ENCODE results near the gene OR2B2.
"Not testable (repeated sequence)": the region's sequence is repeated elsewhere in the genome, so short reads cannot be mapped to it uniquely, and the experiment has no call there.

Gene OR2B2

DNA sequence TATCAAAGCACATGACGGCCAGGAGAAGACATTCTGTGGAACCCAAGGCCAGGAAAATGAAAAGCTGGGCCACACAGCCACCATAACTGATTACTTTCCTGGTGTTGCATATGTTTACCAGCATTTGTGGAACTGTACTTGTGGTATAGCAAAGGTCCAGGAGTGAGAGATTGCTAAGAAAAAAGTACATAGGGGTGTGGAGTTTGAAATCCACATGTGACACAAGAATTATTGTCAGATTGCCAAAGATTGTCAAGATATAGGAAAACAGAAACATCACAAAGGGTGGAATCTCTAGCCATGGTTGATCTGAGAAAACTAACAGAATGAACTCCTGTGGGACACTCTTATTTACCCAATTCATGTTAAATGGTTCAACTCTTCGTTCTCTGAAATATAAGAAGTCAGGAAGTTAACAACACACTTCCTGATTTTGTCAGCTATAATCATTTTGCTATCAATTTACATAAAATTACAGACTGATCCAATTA lies at the start of gene OR2B2:
TSS of gene OR2B2 (minus strand) at position 441 of the 491 bp plus-strand sequence. CDS start at position 364, 77 bp downstream.
- no peak for DNase-seq

DNA sequence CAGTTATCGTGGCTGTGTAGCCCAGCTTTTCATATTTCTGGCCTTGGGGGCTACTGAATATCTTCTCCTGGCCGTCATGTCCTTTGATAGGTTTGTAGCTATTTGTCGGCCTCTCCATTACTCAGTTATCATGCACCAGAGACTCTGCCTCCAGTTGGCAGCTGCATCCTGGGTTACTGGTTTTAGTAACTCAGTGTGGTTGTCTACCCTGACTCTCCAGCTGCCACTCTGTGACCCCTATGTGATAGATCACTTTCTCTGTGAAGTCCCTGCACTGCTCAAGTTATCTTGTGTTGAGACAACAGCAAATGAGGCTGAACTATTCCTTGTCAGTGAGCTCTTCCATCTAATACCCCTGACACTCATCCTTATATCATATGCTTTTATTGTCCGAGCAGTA lies 45.3 kb upstream of the OR2B2 start:
- no peak for DNase-seq

DNA sequence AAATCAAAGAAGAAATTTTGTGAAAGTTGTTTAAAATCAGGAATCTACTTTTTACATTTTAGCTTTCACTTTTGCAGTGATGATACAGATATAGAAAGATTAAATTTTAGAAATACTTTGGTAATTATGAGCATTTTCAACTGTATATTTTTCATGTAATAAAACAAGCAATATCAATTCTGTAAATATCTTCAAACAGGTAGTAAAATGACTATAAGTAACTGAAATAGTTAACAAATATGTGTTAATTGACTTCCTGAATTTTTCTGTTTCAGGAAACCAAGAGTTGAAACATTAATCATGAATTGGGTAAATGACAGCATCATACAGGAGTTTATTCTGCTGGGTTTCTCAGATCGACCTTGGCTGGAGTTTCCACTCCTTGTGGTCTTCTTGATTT lies 44.7 kb upstream of the OR2B2 start, which contains the start of gene OR2B6:
TSS of gene OR2B6 (plus strand) at position 301 of the 400 bp plus-strand sequence. CDS start at position 301, 0 bp downstream.
- DNase-seq = no peak

DNA sequence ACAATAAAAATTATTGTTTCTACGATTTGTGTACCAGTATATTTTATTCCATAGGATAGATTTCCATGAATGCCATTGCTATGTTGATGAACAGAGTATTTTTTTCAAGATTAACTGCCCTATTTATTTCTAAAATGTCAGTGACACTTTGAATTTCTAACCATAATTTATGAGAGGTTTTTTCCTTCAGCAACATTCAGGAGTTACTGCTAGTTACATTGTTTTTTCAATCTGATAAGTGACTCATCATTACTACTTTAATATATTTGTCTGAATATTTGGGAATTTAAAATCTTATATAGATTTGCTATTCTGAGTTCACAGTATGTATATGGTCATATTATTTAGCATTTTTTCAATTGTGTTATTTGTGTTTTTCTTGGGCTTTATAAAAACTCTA lies 38.8 kb upstream of the OR2B2 start:
- DNase-seq = no peak

DNA sequence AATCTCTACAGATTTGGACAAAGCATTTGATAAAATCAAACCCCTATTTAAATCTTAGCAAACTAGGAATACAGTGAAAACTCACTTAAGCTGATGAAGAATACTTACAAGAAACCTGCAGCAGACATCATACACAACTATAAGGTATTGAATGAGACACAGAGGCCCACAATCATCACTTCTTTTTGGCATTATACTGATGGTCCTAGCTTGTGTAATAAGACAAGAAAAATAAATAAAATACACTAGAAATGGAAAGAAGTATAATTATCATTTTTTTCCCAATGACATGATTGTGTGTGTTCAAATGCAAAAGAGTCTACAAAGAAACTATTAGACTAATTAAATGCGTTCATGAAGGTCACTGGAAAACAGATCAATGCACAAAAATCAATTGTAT lies 36.0 kb upstream of the OR2B2 start:
- no peak for DNase-seq

DNA sequence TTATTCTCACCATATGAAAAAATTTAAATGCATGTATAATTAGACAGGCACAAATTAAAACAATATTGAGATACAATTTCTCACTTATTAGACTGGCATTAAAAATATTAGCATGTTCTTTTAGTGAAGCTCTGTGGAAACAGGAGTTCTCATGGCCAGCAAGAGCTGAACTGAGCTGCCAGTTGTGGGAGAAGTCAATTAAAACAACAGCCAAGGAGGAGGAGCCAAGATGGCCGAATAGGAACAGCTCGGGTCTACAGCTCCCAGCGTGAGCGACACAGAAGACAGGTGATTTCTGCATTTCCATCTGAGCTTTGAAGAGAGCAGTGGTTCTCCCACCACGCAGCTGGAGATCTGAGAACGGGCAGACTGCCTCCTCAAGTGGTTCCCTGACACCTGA lies 30.9 kb upstream of the OR2B2 start:
- not testable (repeated sequence) for DNase-seq

DNA sequence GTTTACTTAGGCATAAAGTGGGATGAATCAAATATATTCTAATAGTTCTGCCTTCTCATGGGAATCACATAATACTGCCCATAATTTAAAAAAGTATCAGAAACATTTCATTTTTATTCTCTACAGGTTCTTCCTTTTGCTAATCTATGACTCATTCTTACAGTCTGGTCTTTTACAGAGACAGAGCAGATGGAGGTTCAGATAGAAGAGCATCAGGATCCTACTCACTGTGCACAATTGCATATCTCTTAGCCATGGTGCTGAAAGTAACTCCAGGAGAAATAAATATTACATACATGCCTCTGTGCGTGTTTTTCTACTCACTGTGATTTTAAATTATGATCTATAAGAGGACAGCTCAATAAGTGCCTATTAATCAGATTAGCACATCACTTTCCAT lies 28.6 kb upstream of the OR2B2 start:
- DNase-seq = no peak

DNA sequence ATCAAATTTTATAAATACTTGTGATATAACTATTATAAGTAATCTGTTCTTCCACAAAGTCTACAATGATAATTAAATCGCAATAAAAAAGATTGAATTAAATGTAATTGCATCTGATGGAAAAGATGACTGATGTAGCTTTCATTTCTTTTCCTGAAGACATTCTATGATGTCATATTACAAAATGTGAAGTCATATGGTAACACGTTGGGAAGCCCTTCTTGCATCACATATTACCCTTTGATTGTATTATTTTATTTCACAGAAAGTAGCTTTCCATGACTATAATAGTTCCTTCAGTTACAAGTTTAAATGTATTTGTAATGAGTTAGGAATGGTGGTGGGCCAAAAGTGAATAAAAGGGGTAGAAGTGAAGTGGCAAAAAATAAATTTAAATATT lies 19.0 kb upstream of the OR2B2 start:
- DNase-seq = no peak

DNA sequence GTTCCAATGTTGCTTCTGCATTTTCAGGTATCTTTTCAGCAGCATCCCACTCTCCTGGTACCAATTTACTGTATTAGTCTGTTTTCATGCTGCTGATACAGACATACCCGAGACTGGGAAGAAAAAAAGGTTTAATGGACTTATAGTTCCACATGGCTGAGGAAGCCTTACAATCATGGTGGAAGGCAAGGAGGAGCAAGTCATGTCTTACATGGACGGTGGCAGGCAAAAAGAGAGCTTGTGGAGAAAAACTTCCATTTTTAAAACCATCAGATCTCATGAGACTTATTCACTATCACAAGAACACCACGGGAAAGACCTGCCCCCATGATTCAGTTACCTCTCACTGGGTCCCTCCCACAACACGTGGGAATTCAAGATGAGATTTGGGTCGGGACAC lies 17.7 kb upstream of the OR2B2 start:
- not testable (repeated sequence) for DNase-seq

DNA sequence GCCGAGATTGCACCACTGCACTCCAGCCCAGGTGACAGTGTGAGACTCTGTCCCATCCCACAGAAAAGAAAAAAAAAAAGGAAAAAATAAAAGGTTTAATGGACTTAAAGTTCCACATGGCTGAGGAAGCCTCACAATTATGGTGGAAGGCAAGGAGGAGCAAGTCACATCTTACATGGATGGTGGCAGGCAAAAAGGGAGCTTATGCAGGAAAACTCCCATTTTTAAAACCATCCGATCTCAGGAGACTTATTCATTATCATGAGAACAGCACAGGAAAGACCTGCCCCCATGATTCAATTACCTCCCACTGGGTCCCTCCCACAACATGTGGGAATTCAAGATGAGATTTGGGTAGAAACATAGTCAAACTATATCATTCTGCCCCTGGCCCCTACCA lies 15.8 kb upstream of the OR2B2 start:
- not testable (repeated sequence) for DNase-seq

DNA sequence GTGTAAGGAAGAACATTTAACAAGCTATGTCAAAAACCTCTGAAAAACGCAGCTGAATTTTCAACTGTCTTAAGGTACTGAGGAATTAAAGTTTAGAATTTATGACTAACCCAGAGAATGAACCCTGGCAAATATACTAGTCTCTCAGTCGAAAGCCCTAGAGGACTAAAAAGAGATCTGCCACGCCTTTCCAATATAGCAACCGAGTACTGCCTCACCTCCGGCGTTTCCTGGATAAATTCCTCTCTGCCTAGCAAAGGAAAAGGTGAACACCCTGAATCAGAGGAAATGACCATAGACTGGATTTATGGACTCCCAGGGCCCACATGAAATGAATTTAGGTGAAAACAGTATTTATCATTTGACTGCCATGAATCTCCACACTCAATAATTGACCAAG lies 12.0 kb upstream of the OR2B2 start:
- DNase-seq = no peak

DNA sequence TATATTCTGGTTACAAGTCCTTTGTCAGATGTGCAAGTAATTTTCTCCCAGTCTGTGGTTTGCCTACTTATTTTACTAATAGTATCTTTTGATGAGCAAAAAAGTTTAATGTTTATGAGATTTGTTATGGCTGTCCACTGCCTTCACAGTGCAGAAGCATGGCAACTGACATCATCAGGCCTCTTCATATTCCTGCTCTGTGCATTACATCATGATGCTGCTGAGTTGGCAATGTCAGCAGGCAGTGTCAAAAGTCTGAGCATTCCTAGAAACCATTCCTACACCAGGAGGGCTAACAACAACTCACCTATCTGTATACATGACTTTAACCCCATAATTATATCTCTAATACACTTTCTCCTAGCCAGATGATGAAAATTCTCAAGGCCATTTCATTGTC lies 10.8 kb upstream of the OR2B2 start:
- DNase-seq = no peak

DNA sequence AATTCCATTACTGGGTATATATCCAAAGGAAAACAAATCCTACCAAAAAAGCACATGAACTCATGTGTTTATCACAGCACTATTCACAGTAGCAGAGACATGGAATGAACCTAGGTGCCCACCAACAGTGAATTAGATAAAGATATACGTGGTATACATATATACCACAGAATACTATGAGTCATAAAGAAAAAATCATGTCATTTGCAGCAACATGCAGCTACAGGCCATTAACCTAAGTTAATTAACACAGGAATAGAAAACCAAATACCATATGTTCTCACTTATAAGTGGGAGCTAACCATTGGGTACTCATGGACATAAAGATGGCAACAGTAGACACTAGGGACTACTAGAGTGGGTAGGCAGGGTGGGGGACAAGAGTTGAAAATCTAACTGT lies 4.2 kb downstream of the OR2B2 start:
- no peak for DNase-seq

DNA sequence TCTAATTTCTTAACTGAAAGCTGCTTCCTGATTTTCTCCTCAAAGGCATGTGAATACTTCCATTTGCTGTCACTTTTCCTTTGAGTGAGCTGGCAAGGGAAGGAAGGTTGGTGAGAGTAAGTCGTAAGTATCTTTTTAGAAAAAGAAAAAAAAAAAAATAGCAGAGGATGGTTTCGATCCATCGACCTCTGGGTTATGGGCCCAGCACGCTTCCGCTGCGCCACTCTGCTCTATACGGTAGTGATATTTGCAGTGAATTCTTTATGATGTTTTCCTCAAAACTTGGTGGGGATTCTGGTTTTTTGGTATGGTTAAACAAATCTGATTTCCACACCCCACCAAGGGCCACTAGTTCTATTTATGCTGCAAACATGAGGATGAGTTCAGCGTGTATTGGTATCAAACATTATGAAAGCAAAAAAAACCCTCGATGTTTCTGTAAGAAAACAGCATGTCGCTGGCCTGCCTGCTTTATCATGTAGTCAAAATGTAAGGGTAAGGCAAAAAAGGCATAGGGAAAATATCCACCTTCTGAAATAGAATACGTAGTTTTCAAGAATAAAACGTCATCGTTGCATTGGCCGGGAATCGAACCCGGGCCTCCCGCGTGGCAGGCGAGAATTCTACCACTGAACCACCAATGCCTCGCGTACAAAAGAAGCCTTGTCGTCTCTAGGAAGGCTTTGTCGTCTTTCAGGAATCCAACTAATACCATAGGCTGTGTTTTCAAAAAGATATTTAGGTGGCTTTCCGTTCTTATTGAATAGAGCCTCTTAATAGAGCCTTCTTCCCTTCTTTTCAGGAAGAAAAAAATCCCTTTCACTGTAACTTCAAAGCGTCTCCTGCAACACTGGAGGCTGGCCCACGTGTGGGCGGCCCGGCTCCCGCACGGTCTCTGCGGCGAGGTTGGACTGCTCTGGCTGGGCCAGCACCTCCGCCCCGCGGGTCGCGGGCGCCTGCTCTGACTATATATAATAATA lies 9.6 kb downstream of the OR2B2 start:
- peak; percentile 86 for DNase-seq

DNA sequence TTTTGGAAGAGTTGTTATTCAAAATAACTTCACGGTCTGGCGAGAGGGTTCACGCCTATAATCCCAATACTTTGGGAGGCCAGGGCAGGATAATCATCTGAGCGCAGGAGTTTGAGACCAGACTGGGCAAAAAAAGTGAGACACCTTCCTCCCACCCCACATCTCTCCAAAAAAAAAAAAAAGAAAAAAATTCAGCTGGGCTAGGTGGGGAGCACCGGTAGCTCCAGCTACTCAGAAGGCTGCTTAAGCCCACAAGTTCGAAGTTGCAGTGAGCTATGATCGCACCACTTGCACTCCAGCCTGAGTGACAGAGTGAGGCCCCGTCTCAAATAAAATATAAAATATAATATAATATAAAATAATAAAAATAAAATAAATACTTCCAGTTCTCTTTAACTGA lies 10.4 kb downstream of the OR2B2 start:
- DNase-seq = no peak

DNA sequence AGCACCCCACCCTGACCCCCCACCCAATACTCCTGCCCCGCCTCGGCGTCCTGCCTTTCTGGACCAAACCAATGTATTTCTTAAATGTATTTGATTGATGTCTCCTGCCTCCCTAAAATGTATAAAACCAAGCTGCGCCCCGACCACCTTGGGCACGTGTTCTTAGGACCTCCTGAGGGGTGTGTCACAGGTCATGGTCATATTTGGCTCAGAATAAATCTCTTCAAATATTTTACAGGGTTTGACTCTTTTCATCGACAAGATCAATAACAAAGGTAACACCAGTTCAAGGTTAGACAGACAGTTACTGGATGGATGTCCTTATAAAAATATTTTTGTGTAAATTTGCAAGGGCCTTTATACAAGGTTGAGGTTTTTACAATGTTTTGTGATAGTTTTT lies 12.0 kb downstream of the OR2B2 start:
- DNase-seq = not testable (repeated sequence)

DNA sequence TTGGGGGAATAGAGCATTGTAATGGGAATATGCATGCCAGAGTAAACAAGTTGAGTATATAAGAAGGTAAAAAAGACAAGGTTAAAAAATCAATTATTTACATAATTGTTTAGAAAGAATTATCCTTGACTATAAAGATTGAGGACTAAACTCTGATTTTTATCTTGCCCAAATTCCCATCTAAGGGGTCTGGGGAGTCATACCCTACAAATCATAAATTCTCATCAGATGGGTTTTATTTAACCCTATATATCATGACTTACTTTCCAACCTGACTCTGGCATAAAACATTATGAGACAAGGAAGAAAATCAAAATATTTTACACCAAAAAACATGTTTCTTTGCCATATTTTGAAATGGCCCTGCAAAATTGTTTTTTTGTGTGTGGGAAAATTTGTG lies 12.7 kb downstream of the OR2B2 start:
- DNase-seq = no peak

DNA sequence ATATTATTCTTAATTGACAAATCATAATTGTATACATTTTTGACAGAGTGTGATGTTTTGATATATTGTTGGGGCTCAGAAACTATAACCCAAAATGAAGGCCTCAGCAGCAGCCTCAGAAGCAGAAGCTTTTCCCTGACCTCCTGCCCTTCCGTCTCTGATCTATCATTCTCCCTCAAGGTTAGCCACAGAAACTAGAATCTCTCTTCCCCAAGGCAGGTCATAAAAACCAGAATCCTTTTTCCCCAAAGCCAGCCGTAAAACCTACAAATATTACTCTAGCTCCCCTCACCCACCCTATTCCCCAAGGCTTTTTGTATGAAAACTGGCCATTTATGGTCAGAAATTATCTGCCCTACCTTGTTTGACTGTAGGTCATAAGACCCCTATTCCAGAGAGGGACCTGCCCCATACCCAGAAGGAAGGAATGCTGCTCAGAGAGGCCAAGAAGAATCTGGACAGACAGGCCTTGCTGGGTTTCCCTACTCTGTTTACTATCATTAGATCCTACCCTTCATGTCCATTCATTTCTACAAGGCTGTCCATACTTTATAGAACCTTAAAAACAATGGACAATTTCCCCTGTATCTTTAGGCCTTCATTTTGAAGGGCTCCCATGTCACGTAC lies 14.5 kb downstream of the OR2B2 start:
- DNase-seq = no peak

DNA sequence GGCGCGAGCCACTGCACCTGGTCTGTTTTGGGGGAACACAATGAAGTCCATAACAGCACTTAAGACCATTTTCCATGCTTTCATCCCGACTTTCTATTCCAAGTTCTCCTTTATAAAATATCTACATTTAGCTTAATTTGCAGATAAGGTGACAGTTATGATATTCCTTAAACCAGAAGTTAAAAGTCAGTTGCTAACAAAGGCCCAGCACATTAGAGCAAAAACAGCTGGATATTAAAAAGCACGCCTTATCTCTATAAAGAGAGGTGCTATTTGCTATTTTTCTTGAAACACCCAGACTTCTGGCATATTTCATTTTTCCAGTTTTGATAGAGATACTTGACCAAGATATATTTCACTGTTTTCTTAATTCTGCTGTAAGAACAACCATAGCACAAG lies 15.8 kb downstream of the OR2B2 start:
- no peak for DNase-seq

DNA sequence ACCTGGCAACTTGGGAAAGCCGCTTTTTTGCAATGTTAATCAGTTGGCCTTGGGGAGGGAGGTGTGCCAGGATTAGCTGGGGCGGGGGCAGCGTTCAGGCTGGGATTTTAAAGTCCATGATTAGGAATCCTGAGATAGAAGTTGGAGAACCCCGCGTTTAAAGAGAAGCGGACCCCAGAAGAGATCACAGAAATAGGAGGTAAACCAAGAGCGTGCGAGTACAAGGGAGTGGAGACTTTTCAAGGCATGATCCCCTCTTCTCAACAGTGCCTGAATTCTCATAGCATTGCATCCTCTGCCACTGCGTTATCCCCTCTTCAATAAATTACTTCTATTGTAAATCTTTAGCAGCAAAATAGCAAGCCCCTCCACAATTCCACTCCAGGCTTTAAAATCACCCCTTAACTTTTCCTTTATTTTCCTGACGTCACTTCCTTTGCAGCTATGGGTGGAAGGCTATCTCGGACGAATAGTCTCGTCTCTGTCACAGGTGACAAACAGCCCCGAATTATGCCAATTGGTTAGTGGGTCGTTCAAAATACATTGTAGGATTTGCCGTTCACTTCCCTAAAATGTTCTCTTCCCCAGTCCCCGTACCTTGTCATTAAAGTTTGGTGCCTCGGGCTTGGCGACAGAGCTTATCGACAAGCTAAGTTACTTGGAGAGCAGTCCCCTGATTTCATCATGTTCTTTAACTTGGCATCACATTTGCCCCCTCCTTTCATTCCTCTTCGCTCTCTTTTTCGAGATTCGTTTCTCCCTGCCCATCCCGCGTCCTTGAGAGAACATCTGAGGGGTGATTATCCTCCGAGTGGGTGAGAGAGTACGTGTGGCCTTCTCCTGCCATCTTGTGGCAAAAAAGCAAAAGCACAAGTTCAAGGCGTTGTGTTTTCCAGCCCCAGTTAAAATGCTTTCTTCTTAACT lies 17.1 kb downstream of the OR2B2 start:
- DNase-seq = peak; percentile 89

DNA sequence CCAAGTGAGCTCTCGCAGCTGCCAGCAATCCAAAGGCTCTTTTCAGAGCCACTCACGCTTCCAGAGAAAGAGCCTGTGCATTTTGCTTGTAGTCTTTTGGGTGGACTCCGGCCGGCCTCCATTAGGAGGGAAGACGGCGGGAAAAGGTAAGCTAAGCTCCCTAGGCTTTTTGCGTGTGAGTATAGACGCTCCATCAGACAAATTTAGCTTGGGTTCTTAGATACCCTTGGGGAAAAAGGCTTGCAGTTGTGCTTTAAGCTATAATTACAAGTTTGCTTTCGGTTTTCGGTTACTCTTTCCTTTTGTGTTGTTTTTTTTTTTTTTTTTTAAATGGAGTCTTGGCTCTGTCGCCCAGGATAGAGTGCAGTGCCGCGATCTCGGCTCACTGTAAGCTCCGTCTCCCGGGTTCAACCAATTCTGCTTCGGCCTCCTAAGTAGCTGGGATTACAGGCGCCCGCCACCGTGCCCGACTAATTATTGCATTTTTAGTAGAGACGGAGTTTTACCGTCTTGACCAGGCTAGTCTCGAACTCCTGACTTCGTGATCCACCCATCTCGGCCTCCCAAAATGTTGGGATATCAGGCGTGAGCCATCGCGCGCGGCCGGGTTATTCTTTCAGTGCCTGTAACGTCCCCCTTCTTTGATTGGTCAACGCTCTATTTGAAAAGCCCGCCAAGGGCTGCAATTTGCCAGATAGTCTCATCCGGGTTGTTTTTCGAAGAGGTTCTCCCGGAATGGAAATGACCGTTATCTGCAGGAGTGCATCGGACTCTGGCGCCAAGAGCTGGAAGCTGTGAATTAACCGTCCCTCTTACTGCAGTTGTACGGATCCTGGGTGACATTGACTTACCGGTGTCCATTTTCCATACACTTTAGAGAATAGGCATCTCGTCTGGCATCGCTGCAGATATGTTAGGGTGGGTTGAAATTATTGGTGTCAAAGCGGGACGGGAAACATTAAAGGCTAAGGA lies 18.1 kb downstream of the OR2B2 start:
- DNase-seq = peak; percentile 95

Data from RPMI8226 (cell line).